Naive thymus-derived CD8-positive, alpha-beta T cell (primary cell): ENCODE measurements around the gene ARHGAP23. TPM values are rescaled to one million over a fixed set of nuclear protein-coding genes. Genes with fewer than 3 reads are reported as not detected.

Experiments used
- ATAC-seq, 2 donors: fragments of 150-1000 bp; cut with Tn5 transposase in 1 of 2; sonication (Bioruptor Pico), chemical (Tn5 transposase) in 1 of 2; 1 replicate in 1 of 2; 2 replicates in 1 of 2; pipeline ENCODE4 v1.10.0; 2021; ENCODE audit warnings: mild to moderate bottlenecking in 2 of 2, moderate library complexity in 2 of 2
- POLR2A ChIA-PET: fragments of 350-600 bp; sonication (Branson Sonifier 250); formaldehyde crosslinking; loops from one replicate; lab custom pipeline; 2021; ENCODE audit warnings: antibody characterized with exemption; lab: Charles Lee
- DNase-seq, 10 donors: peaks; one replicate each; pipeline versions ENCODE4 v3.0.0 to v3.0.0-alpha.2; 2020 to 2022
- H3K27ac Mint-ChIP-seq, 10 donors: one replicate each; pipeline ENCODE4 v1.8.0; 2020 to 2022; ENCODE audit warnings: mild to moderate bottlenecking in 10 of 10, mixed read lengths in 10 of 10, moderate library complexity in 4 of 10, inconsistent platforms in 1 of 10
- H3K27me3 Mint-ChIP-seq, 5 donors: one replicate each; pipeline ENCODE4 v1.8.0; 2021 to 2022; ENCODE audit warnings: mixed read lengths in 5 of 5
- H3K36me3 Mint-ChIP-seq, 3 donors: one replicate each; pipeline ENCODE4 v1.8.0; 2020 to 2022; ENCODE audit warnings: mixed read lengths in 3 of 3, mild to moderate bottlenecking in 2 of 3, inconsistent platforms in 1 of 3
- H3K4me1 Mint-ChIP-seq, 4 donors: one replicate each; pipeline ENCODE4 v1.8.0; 2021 to 2022; ENCODE audit warnings: mixed read lengths in 4 of 4
- H3K4me3 Mint-ChIP-seq, 10 donors: one replicate each; pipeline ENCODE4 v1.8.0; 2020 to 2022; ENCODE audit warnings: mild to moderate bottlenecking in 10 of 10, mixed read lengths in 10 of 10, moderate library complexity in 6 of 10, inconsistent platforms in 1 of 10
- H3K9me3 Mint-ChIP-seq, 9 donors: one replicate each; pipeline ENCODE4 v1.8.0; 2020 to 2022; ENCODE audit warnings: mixed read lengths in 9 of 9, mild to moderate bottlenecking in 3 of 9, inconsistent platforms in 1 of 9, moderate library complexity in 1 of 9
- polyA plus RNA-seq, 3 donors: library from polyadenylated mRNA; unstranded; fragments of 300-500 nt; fragmentation: Illumina TruSeq; gene quantifications; one replicate each; pipeline ENCODE4 v1.2.3, GENCODE V29; 2021
- total RNA-seq, 8 experiments: library from RNA in 2 of 8; stranded (reverse) in 2 of 8; gene quantifications; one replicate each; pipeline ENCODE4 v1.2.3 and lab custom pipeline; 2021 to 2026

The ARHGAP23 gene
- total and polyA plus RNA-seq, 5 experiments from 2014 or later: 0.18 TPM; not detected in 4

- Mint-ChIP-seq H3K4me1 (no peaks in the 10 kb centered on the region), H3K27ac (no peak overlapping the region), H3K4me3 (no peak overlapping the region), H3K9me3 (no peaks in the 10 kb centered on the region), H3K27me3 (peaks cover 4 to 54% (median 25%) of the 10 kb centered on the region in 5 donors), H3K36me3 (no peaks in the 10 kb centered on the region)
- POLR2A ChIA-PET: no interaction called here
- DNase-seq: no peak
- ATAC-seq: no peak
Observed at GRCh38 chr17:38533866-38534497, 105.7 kb downstream of the ARHGAP23 start.

- no peak for DNase-seq
- H3K4me3 Mint-ChIP-seq: no peak overlapping the region
- H3K4me1 Mint-ChIP-seq: no peaks in the 10 kb centered on the region
- POLR2A ChIA-PET: no interaction called here
- H3K9me3 Mint-ChIP-seq: no peaks in the 10 kb centered on the region
- H3K27me3 Mint-ChIP-seq: peaks cover 4 to 53% (median 25%) of the 10 kb centered on the region in 5 donors
- no peak for ATAC-seq
- no peaks in the 10 kb centered on the region for H3K36me3 Mint-ChIP-seq
- H3K27ac Mint-ChIP-seq: no peak overlapping the region
Observed at GRCh38 chr17:38534498-38534885, 106.2 kb downstream of the ARHGAP23 start.

DNA sequence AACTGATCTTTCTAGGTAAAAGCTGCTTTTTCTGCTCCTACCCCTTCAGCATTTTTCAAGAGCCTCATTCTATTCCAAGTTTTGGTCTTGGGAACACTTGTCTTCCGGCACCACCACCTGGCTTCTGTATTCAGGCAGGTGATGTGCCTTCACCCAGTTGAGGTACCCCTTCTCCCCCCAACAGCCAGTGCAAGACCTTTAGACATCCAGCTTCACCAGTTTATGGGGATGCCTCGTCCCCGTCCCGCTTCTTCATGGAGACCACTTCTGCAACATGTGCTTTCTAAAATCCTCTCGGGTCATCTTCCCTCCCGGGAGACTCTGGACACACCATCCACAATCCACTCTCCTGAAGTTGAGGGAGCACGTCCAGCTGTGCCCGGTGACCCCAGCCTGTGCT is 107.6 kb downstream of the ARHGAP23 start:
- no peaks in the 10 kb centered on the region for H3K9me3 Mint-ChIP-seq
- H3K27ac Mint-ChIP-seq: no peak overlapping the region
- ATAC-seq (no peak), DNase-seq (no peak)
- peaks cover 1 to 39% (median 12%) of the 10 kb centered on the region in 5 donors for H3K27me3 Mint-ChIP-seq
- no peaks in the 10 kb centered on the region for H3K4me1 Mint-ChIP-seq
- POLR2A ChIA-PET: no interaction called here
- no peaks in the 10 kb centered on the region for H3K36me3 Mint-ChIP-seq
- H3K4me3 Mint-ChIP-seq: no peak overlapping the region

DNA sequence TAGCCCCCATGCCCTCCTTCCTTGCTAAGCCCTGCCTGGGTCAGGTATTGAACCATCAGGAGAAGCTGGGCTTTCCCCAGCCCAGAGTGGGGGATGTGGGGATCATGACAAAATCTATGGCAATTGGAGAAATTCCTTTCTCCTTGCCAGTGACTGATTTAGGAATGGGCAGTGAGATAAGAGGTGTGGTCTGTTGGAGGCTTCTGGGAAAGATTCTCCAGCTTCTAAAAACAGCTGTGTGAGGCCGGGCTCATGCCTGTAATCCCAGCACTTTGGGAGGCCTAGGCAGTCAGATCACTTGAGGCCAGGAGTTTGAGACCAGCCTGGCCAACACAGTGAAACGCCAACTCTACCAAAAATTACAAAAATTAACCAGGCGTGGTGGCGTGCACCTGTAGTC is 108.4 kb downstream of the ARHGAP23 start:
- Mint-ChIP-seq H3K36me3 (no peaks in the 10 kb centered on the region), H3K27me3 (peaks cover 1 to 36% (median 11%) of the 10 kb centered on the region in 5 donors), H3K27ac (no peak overlapping the region), H3K9me3 (no peaks in the 10 kb centered on the region), H3K4me3 (no peak overlapping the region), H3K4me1 (no peaks in the 10 kb centered on the region)
- POLR2A ChIA-PET: no interaction called here
- no peak for DNase-seq
- no peak for ATAC-seq

DNA sequence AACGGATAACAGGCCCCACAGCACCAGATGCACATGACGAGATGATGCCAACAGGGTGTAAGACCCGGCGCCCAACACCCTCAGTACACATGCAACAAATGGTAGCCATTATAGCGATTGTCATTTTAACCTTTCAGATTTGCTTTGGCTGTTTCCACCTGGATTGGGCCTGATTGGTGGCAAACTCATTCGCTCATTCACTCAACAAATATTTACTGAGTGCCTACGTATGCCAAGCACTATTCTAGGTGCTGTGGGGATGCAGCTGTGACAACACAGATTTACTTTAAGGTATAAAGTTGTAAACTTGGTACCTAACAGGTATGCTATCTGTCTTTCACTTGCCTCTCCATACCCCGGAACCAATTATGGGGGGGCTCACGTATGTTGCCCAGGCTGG is 110.6 kb downstream of the ARHGAP23 start:
- H3K4me1 Mint-ChIP-seq: no peaks in the 10 kb centered on the region
- ATAC-seq (no peak), DNase-seq (no peak)
- no peaks in the 10 kb centered on the region for H3K9me3 Mint-ChIP-seq
- no peaks in the 10 kb centered on the region for H3K36me3 Mint-ChIP-seq
- H3K27me3 Mint-ChIP-seq: peaks cover 1 to 31% (median 17%) of the 10 kb centered on the region in 5 donors
- POLR2A ChIA-PET: no interaction called here
- no peak overlapping the region for H3K27ac Mint-ChIP-seq
- H3K4me3 Mint-ChIP-seq: no peak overlapping the region

- H3K27ac Mint-ChIP-seq: no peak overlapping the region
- peaks cover 1 to 26% (median 17%) of the 10 kb centered on the region in 5 donors for H3K27me3 Mint-ChIP-seq
- no peaks in the 10 kb centered on the region for H3K36me3 Mint-ChIP-seq
- H3K9me3 Mint-ChIP-seq: no peaks in the 10 kb centered on the region
- ATAC-seq (no peak), DNase-seq (no peak)
- no peaks in the 10 kb centered on the region for H3K4me1 Mint-ChIP-seq
- POLR2A ChIA-PET: no interaction called here
- no peak overlapping the region for H3K4me3 Mint-ChIP-seq
Observed at GRCh38 chr17:38539386-38539785, 111.1 kb downstream of the ARHGAP23 start.

GRCh38 chr17:38540514-38541045 is 112.3 kb downstream of the ARHGAP23 start:
- no peak for ATAC-seq
- no peaks in the 10 kb centered on the region for H3K36me3 Mint-ChIP-seq
- DNase-seq: no peak
- H3K4me1 Mint-ChIP-seq: no peaks in the 10 kb centered on the region
- peaks cover 0 to 23% (median 15%) of the 10 kb centered on the region in 5 donors for H3K27me3 Mint-ChIP-seq
- no peaks in the 10 kb centered on the region for H3K9me3 Mint-ChIP-seq
- peak overlapping the region in 1 of 10 donors; percentile 10 for H3K27ac Mint-ChIP-seq
- no peak overlapping the region for H3K4me3 Mint-ChIP-seq
- POLR2A ChIA-PET: no interaction called here

GRCh38 chr17:38541281-38541680 is 113.0 kb downstream of the ARHGAP23 start:
- H3K27ac Mint-ChIP-seq: no peak overlapping the region
- H3K36me3 Mint-ChIP-seq: no peaks in the 10 kb centered on the region
- no peak overlapping the region for H3K4me3 Mint-ChIP-seq
- no peaks in the 10 kb centered on the region for H3K4me1 Mint-ChIP-seq
- DNase-seq (no peak), ATAC-seq (no peak)
- H3K9me3 Mint-ChIP-seq: no peaks in the 10 kb centered on the region
- H3K27me3 Mint-ChIP-seq: peaks cover 0 to 19% (median 9%) of the 10 kb centered on the region in 5 donors
- POLR2A ChIA-PET: no interaction called here

DNA sequence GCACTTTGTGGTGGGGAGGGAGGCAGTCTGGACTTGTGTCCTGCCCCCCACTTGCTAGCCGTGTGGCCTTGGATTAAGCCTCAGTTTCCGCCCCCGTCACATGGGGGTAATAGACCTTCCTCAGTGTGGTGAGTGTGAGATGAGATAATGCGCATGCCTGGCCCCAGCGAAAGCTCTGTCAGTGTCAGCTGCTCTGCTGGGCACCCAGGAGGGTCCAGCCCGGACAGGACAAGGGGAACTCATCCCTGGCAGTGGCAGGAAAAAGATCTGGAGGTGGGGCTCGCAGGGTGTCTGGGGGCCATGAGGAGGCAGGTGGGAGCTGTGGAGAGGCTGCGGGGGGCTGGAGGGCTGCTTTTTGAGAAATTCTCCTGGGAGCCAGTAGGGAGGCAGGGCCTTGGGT is 114.0 kb downstream of the ARHGAP23 start:
- H3K36me3 Mint-ChIP-seq: no peaks in the 10 kb centered on the region
- ATAC-seq (no peak), DNase-seq (no peak)
- no peaks in the 10 kb centered on the region for H3K4me1 Mint-ChIP-seq
- H3K9me3 Mint-ChIP-seq: no peaks in the 10 kb centered on the region
- H3K27me3 Mint-ChIP-seq: peaks cover 0 to 20% (median 16%) of the 10 kb centered on the region in 5 donors
- POLR2A ChIA-PET: no interaction called here
- no peak overlapping the region for H3K4me3 Mint-ChIP-seq
- no peak overlapping the region for H3K27ac Mint-ChIP-seq

DNA sequence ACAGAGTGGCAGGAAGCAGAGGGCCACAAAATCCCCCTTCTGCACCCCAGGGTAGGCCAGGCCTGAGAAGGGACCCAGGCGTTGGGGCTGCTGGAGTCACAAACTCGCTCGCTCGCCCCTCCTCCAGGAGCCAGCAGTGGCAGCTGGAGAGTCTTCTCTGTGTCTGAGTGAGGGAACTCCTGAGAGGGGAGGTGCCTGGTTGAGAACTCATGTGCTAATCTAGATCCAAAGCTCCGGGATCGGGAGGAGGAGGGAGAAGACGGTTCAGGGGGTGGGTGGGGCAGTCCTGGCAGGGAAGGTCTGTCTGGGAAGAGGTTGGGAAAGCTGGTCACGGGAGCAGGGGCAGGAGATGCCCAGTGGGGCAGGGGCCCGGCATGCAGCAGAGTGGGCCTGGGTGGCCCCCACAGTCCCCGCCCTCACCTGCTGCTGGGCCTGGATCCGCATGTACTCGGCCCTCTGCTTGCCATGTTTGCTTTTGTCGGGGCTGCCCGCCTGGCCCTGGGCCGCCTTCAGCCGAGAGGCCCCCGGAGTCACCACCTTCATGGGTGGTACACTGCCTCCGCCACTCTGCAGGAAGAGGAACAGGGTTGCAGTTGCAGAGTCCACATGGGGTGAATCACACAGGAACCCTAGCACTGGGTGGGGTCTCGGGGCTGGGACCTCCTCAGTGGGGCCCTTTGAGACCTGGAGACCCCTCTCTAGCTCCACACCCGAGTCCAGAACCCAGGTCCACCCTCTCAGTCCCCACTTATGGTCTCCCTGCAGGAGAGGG is 115.3 kb downstream of the ARHGAP23 start:
- H3K4me3 Mint-ChIP-seq: no peak overlapping the region
- no peaks in the 10 kb centered on the region for H3K4me1 Mint-ChIP-seq
- ATAC-seq (no peak), DNase-seq (no peak)
- H3K27ac Mint-ChIP-seq: no peak overlapping the region
- peaks cover 0 to 20% (median 16%) of the 10 kb centered on the region in 5 donors for H3K27me3 Mint-ChIP-seq
- POLR2A ChIA-PET: no interaction called here
- no peaks in the 10 kb centered on the region for H3K36me3 Mint-ChIP-seq
- H3K9me3 Mint-ChIP-seq: no peaks in the 10 kb centered on the region

- POLR2A ChIA-PET: interaction anchor here (0.6 kb wide), 1 partner anchor 159 kb away, joined by 10 read pairs; no protein-coding TSS in a partner anchor
- no peaks in the 10 kb centered on the region for H3K4me1 Mint-ChIP-seq
Observed at GRCh38 chr17:38544175-38544838, 116.0 kb downstream of the ARHGAP23 start.

GRCh38 chr17:38544839-38545209 is 116.6 kb downstream of the ARHGAP23 start:
- Mint-ChIP-seq H3K9me3 (no peaks in the 10 kb centered on the region), H3K27me3 (peaks cover 0 to 26% (median 20%) of the 10 kb centered on the region in 5 donors), H3K4me3 (no peak overlapping the region), H3K27ac (no peak overlapping the region), H3K36me3 (no peaks in the 10 kb centered on the region), H3K4me1 (no peaks in the 10 kb centered on the region)
- ATAC-seq (no peak), DNase-seq (peak in 1 of 10 donors; percentile 50)
- POLR2A ChIA-PET: interaction anchor here (0.6 kb wide), 1 partner anchor 160 kb away, joined by 10 read pairs; no protein-coding TSS in a partner anchor

More at GRCh38 chr17:38544175-38544838, 116.0 kb downstream of the ARHGAP23 start:
- no peaks in the 10 kb centered on the region for H3K36me3 Mint-ChIP-seq
- no peak overlapping the region for H3K4me3 Mint-ChIP-seq
- no peak overlapping the region for H3K27ac Mint-ChIP-seq
- H3K9me3 Mint-ChIP-seq: no peaks in the 10 kb centered on the region
- DNase-seq: peak in 1 of 10 donors; percentile 36
- no peak for ATAC-seq
- H3K27me3 Mint-ChIP-seq: peaks cover 0 to 21% (median 16%) of the 10 kb centered on the region in 5 donors
